HG02759 (cell line): Measurements from ENCODE around the gene SPINK9.
A peak's percentile ranks its signal among the peaks of the same experiment; 100 is the strongest.

Experiments used
- ATAC-seq: cut with Tn5 transposase; IDR thresholded peaks from one replicate; pipeline ENCODE4 v1.9.1; 2021; ENCODE audit warnings: mild to moderate bottlenecking, moderate library complexity; ENCODE audit not compliant: unreplicated experiment

The SPINK9 gene

DNA sequence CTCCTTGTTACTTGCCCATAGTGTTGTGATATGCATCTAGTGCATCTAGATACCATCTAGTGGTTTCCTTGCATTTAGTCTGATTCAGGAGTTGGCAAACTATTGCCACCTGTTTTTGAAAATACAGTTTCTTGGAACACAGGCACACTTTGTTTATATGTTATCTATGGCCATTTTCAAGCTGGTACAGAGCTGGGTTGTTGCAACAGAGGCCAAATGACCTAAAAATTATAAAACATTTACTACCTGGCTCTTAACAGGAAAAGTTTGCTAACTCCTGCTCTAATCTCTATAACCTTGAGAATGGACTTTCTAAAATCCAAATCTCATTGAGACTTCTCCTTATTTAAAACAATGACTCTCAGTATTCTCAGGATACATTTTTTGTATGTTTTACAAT, 29.0 kb downstream of the SPINK9 start:
- ATAC-seq = no peak

DNA sequence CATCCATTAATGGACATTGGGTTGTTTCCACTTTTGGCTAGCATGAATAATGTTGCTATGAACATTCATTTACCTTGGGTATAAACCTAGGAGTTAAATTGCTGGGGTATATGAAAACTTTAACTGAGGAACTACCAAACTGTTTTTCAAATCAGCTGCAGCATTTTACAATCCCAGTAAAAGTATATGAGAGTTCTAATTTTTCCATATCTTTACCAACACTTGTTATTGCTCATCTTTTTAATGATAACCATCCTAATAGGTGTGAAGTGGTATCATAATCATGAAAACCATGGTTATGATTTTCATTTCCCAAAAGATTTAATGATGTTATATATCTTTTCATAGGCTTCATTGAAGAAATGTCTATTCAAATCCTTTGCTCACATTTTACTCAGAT, 32.9 kb downstream of the SPINK9 start:
- ATAC-seq = no peak

DNA sequence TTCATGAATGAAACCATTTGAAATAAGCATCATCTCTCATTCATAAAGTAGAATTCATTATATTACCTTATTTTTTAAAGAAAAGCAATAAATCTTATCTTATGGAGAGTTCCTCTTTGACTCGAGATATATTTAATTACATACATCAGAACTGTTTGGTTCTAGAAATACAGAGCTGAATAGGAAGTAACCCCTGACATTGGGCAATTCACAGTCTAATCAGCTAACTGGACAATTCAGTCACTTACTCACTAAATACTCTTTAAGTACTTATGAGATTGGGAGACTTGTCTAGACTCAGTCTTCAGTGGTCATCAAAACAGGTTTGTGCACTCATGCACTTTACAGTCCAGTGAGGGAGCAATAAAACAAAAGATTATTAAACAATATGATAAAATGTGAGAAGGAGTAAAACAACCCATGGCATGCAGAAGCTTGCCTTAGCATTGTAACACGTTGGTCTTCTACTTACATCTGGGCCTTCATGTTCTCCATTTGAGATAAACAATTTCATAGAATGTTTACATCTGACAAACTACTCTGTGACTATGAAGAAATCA, 36.9 kb downstream of the SPINK9 start:
- no peak for ATAC-seq

DNA sequence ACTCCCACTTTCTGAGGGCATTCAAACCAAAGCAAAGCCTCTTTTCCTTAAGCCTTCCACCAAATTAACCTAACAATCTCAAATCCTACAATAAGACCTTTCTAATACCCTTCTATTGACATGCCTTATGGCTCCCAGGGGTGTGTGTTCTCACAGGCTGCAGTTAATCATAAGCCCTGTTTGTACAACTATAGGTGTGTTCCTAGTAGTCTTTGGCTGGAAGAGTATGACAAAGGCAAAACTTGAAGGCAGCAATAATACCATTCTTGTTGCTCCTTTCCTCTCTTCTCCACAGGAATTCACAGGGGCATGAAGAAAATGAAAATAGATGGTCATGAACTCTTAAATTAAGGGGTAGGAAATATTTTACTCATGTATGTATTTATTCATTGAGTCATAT, 37.5 kb downstream of the SPINK9 start:
- ATAC-seq = no peak

DNA sequence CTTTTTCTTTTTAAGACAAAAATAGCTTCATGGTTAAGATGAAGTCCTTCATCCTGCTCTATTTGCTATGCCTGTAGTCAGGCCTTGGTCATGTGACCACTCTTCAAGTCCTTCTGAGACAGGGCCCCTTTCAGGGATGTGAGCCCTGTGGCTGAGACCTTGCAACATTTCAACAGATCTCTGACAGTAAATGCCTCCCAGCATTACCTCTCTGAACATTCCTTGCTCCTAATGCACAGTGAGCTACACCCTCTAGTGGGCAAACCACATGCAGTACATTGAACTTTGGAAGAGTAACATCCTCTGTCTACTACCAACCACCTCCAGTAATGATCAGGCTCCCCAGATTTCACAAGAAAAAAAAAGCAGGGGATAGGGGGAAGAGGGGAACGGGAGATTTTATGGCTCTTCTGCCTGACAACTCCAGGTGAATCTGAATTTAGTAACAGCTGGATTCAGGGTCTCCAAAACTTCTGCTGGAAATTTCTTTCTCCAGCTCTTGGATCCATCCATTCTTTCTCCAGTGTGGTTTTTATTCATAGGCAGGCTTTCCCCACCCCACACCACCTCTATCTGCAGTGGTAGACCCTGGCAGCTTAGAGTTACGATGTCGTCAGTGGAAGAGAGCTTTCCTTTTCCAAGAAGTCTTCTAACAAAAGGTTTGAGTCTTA, 39.5 kb downstream of the SPINK9 start:
- peak; percentile 88 for ATAC-seq

DNA sequence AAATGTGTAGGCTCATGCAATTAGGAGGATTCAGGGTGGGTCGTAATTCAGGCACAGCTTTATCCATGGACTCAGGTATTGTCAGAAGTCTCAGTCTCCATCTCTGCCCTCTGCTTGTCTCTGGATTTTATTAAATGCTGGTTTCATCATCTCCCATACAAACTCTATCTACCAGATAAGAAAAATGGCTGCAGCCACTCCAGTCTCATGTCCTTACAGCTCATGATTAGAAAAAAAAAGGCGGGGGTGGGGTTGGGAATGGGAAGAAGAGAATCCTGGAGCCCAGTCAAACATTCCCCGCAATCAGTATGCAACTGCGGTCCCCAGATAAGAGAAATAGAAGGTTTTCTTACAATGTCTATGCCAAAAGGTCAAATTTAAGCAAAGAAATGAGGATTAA, 40.8 kb downstream of the SPINK9 start:
- no peak for ATAC-seq

DNA sequence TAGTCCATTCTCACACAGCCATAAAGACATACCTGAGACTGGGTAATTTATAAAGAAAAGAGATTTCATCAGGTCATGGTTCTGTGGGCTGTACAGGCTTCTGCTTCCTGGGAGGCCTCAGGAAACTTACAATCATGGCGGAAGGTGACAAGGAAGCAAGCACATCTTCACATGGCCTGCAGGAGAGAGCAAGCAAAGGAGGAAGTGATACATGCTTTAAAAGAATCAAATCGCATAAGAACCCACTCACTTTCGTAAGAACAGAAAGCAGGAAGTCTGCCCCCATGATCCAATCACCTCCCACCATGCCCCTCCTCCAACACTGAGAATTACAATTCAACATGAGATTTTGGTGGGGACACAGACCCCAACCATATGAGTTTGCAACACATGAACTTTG, 43.3 kb downstream of the SPINK9 start:
- no peak for ATAC-seq

DNA sequence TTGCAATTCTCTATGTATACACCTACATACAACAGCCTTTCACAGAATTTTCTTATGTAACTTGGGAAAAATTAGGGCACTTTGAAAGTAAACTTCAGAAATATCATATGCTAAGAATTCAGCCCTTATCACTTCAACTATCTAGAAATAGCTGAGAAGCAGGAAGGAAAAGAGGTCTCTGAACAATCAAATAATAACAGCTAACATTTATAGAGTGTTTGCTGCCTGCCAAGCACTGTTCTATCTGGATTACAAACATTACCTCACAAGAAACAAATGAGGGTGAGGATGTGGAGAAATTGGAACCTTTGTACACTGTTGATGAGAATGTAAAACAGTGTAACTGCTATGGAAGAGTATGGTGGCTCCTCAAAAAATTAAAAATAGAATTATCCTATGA, 44.0 kb downstream of the SPINK9 start:
- no peak for ATAC-seq

DNA sequence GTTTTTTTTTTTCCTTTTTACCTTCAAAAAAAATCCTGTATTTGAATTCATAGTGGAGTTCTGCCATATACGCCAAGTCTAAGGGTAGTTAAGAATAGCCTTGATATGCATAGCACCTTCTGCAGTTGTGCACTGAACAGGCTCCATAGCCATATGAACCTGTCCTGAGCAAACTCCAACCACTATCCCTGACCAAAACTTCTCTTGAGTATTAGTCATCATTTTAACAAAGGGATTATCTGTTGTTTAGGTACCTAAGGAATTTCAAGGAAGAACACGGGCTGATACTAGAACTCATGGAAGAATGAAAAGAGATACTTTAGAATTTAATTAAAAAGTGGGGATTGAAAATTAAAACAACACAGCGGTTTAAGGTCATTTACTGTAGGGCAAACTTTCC, 46.5 kb downstream of the SPINK9 start:
- no peak for ATAC-seq

DNA sequence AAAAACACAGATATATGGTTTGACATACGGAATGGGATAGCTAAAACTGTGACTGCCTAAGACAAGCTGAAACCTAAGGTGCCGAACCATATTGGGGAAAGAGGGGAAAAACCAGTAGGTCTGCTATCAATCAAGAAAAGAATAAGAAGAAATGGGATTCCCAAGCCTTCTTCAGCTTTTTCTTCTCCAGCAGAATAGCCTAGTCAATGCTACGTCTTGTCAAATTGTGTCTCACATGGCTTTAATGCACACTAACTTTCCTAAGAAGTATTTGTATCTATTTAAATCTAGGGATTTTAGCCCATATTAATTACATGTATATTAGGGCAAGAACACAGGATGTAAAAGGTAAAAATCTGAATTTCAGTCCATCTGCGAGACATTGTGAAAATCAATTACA, 47.6 kb downstream of the SPINK9 start:
- no peak for ATAC-seq

DNA sequence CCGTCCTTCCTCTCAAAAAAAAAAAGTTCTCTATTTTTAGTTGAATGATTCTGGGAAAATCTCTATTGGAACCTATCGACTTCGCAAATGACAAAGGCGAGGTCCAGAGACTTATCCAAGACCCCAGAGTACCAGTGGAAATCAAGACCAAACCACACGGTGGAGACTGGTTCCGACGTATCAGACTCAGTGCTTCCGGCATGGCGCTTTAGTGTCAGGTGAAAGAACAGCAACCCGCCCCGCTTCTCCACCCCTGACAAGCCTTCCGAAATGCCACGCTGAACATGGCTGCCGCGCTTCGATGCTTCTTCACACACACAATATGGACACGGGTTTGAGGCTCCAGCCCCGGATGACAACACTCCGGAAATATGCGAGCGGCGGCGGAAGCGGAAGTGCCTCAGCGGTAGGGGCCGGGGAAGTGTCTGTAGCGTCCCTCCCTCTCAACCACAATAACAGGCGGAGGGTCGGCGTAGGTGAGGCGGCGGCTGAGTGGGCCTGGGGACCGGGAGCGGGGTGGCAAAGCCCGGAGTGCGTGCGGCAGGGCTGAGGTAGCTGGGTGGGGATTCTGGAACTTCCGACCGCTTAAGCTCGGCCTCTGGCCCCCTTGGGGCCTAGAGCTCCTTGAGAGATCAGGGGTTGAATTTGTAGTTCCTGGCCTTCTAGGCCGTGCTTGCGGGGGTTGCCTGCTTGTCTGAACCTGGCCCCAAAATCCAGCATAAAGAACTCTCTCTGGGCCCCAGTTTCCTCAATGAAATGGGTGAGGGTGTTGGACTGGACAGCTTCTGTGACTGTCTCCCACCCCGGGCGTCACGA, 48.4 kb downstream of the SPINK9 start, which contains the start of gene FBXO38:
FBXO38 (plus strand) TSS at position 395 of the 816 bp plus-strand sequence. CDS start 10,819 bp downstream, outside the sequence.
- peak; percentile 99 for ATAC-seq

DNA sequence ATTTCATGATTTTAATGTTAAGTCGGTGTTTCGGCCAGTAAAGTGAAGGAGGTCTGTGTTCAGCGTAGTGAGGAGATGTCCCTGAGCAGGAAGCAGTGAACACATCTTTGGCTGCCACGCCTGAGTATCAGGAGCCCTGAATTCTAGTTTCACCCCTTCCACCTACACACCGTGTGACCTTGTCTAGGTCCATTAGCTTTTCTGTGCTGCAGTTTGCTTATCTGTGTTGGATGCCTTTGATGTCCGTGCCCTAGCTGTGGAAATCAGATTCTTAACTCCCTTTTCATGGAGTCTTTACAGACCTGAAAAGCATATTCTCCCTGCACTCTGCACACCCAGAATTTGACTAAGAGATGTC, 49.0 kb downstream of the SPINK9 start:
- peak; percentile 27 for ATAC-seq

DNA sequence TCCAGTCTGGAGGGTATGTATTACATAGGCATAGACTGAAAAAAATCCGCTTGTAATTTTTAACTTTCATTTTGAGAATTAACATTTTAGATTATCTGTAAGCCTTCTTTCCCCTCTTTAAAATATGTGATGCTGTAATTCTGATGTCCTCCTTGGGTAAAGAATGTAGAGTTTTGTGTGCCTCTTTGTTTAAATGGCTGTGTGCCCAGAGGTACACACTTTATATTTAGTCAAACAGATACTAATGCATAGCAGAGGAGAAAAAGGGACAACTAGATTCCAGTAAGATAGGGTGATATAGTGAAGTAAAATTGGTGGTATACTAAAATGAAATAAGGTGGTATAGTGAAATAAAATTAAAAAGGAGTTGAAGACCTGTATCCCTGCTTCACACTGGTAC, 49.7 kb downstream of the SPINK9 start:
- no peak for ATAC-seq

DNA sequence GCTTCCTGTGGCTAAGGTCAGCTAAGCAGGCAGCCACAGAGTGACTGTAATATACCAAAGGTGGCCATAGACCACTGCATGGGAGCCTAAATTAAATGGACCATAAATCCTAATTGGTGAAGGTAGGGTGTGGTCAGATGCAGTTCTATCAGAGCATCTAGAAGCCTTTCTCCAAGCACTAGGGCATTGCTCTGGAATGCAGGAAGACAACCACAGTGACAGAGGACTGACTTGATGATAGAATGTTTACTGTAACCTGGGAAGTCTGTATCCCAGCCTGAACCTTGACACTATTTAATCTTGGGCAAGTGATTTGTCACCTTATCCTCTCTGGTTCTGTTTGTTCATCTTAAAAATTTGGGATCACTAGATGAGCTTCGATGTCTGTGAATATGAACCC, 50.7 kb downstream of the SPINK9 start:
- ATAC-seq = no peak

DNA sequence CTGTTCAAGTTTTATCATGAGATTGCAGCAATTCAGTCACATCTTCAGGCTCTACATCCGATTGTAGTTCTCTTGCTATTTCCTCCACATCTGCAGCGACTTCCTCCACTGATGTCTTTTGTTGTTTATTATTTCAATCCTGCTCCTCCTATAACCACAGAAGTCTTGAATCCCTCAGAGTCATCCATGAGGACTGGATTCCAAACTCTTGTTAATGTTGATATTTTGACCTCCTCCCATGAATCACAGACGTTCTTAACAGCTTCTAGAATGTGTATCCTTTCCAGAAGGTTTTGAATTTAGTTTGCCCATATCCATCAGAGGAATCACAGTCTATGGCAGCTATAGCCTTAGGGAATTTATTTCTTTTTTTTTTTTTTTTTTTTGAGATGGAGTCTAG, 52.0 kb downstream of the SPINK9 start:
- ATAC-seq = no peak

DNA sequence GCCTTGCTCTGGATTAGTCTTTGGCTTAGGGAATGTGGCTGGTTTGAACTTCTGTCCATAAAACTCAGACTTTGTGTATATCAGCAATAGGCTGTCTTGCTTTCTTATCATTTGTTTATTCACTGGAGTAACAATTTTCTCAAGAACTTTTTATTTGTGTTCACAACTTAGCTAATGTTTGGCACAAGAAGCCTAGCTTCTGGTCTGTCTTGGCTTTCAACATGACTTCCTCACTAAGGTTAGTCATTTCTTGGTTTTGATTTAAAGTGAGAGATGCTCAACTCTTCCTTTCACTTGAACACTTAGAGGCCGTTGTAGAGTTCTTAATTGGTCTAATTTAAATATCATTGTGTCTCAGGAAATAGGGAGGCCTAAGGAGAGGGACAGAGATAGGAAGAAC, 53.3 kb downstream of the SPINK9 start:
- ATAC-seq = no peak
